Measurements from ENCODE around the gene KCNK4. TPM values are rescaled to one million over a fixed set of nuclear protein-coding genes. Genes with fewer than 3 reads are reported as not detected.
"Not testable (repeated sequence)": the region's sequence is repeated elsewhere in the genome, so short reads cannot be mapped to it uniquely, and the experiment has no call there.

KCNK4 gene
- polyA plus RNA-seq, 1 experiment = not detected

- Histone ChIP-seq H3K36me3 (ENCODE audit: control insufficient read depth, insufficient read depth, low read length) (peaks cover 7% of the 10 kb centered on the region), H3K27me3 (ENCODE audit: control insufficient read depth, insufficient read depth, low read length) (no peaks in the 10 kb centered on the region), H3K4me3 (ENCODE audit: low read depth, low read length) (no peak overlapping the region)
- POLR2A ChIA-PET = no interaction called here
- no peak for DNase-seq (ENCODE audit: low read depth)
- no peak for TF ChIP-seq CTCF (IDR thresholded peaks at IDR 0.05; ENCODE audit: insufficient read depth, low read depth, low read length)
- CTCF ChIA-PET = interaction anchor here (1.0 to 6.3 kb wide), 3 partner anchors 8 to 336 kb away, joined by 3 to 41 read pairs (median 4); partner anchors contain the start of gene ESRRA
These were observed 22.5 kb downstream of the KCNK4 start for GRCh38 chr11:64313491-64314145.

- DNase-seq (ENCODE audit: low read depth) = no peak
- H3K36me3 ChIP-seq (ENCODE audit: control insufficient read depth, insufficient read depth, low read length) = peaks cover 7% of the 10 kb centered on the region
- ChIA-PET CTCF (interaction anchor here (1.0 to 6.3 kb wide), 2 partner anchors 8 to 68 kb away, joined by 3 to 41 read pairs; partner anchors contain the start of gene ESRRA), POLR2A (no interaction called here)
- peak; percentile 21; the same call in 1 of the 2 replicates for TF ChIP-seq CTCF (IDR thresholded peaks at IDR 0.05; ENCODE audit: insufficient read depth, low read depth, low read length)
- no peak overlapping the region for H3K4me3 ChIP-seq (ENCODE audit: low read depth, low read length)
- no peaks in the 10 kb centered on the region for H3K27me3 ChIP-seq (ENCODE audit: control insufficient read depth, insufficient read depth, low read length)
These were observed 23.2 kb downstream of the KCNK4 start for GRCh38 chr11:64314146-64314804.

- POLR2A ChIA-PET = no interaction called here
- DNase-seq (ENCODE audit: low read depth) = no peak
These were observed 23.9 kb downstream of the KCNK4 start for GRCh38 chr11:64314805-64315561.

GRCh38 chr11:64315667-64316526 lies 24.8 kb downstream of the KCNK4 start:
- POLR2A ChIA-PET; H3K4me3 ChIP-seq (ENCODE audit: low read depth, low read length); DNase-seq (ENCODE audit: low read depth); H3K27me3 ChIP-seq (ENCODE audit: control insufficient read depth, insufficient read depth, low read length): not testable (repeated sequence)
- CTCF ChIA-PET = interaction anchor here (1.0 to 6.3 kb wide), 4 partner anchors 10 to 38 kb away, joined by 4 to 41 read pairs (median 12); partner anchors contain the start of gene ESRRA
- peaks cover 11% of the 10 kb centered on the region for H3K36me3 ChIP-seq (ENCODE audit: control insufficient read depth, insufficient read depth, low read length)

More at GRCh38 chr11:64314805-64315561, 23.9 kb downstream of the KCNK4 start:
- H3K4me3 ChIP-seq (ENCODE audit: low read depth, low read length) = no peak overlapping the region
- TF ChIP-seq CTCF (IDR thresholded peaks at IDR 0.05; ENCODE audit: insufficient read depth, low read depth, low read length) = no peak
- peaks cover 7% of the 10 kb centered on the region for H3K36me3 ChIP-seq (ENCODE audit: control insufficient read depth, insufficient read depth, low read length)
- CTCF ChIA-PET = interaction anchor here (1.0 to 6.3 kb wide), 2 partner anchors 9 to 69 kb away, joined by 3 to 41 read pairs; partner anchors contain the start of gene ESRRA
- no peaks in the 10 kb centered on the region for H3K27me3 ChIP-seq (ENCODE audit: control insufficient read depth, insufficient read depth, low read length)

- ChIA-PET POLR2A (no interaction called here), CTCF (interaction anchor here (1.0 to 6.3 kb wide), 10 partner anchors 11 to 91 kb away, joined by 3 to 41 read pairs (median 5); partner anchors contain the start of genes ESRRA, NUDT22 and TRPT1)
- no peaks in the 10 kb centered on the region for H3K27me3 ChIP-seq (ENCODE audit: control insufficient read depth, insufficient read depth, low read length)
- peak overlapping the region; percentile 98 for H3K4me3 ChIP-seq (ENCODE audit: low read depth, low read length)
- TF ChIP-seq CTCF (IDR thresholded peaks at IDR 0.05; ENCODE audit: insufficient read depth, low read depth, low read length) = no peak
- no peak for DNase-seq (ENCODE audit: low read depth)
- peaks cover 13% of the 10 kb centered on the region for H3K36me3 ChIP-seq (ENCODE audit: control insufficient read depth, insufficient read depth, low read length)
These were observed 25.7 kb downstream of the KCNK4 start for GRCh38 chr11:64316672-64317324.

All from BJ (cell line).